Measurements from ENCODE around the gene GALNT17.

Gene GALNT17

GRCh38 chr7:71286924-71287323 is 155.0 kb downstream of the GALNT17 start:
- no peak for DNase-seq

DNA sequence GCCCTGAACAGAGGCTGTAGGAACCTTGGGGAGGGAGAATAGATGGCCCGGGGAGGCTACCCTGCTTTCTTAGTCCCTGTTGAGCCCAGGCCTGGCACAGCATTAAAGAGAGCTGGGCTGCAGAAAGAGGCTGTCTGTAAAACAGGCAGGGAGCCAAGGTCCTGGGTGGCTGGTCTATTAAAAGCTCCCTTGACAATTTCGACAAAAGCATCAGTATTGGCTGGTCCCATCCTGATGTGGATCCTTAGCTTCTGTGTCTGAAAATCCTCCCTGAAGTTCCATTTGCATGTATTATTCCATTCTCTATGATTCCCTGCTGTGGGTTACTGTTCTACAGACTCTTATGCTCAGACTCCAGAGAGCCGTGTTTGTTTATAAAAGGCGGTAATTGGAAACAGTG is 158.5 kb downstream of the GALNT17 start:
- no peak for DNase-seq

- DNase-seq: no peak
Measured at GRCh38 chr7:71298378-71298777, 166.4 kb downstream of the GALNT17 start.

DNA sequence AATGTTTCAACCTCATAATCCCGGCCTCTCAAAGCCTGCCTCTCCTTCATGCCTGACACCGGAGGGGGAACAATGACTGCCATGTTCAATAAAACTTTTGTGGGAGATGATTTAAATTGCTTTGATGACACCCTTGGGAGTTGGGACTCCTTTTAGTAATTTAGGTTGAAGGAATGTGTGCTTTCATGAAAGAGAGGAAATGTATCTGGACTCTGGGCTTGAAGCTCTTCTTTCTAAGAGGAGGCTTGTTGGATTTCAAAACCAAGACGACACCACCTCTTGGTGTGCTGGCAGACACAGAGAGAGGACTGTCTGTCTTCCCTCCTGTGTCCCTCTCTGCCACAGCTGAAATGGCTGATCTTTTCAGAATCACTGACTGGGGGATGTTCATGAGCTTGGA is 168.1 kb downstream of the GALNT17 start:
- no peak for DNase-seq

DNA sequence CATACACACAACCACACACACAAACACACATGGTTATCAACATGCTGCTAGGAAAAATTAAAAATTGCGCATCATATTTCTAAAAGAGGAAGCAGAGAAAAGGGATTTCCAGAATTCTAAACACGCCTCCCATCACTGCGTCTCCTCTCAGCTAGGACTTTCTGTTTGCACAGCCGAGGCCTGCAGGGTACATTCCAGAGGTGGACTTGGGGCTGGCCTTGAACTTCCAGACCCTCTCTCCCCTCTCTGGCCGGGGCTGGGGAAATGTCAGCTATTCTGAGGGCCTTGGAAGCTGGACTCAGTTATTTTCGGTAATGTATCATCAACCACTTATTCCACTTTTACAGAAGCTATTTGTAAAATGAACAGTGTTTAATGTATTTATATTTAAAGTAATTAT is 168.7 kb downstream of the GALNT17 start:
- no peak for DNase-seq

- no peak for DNase-seq
Measured at GRCh38 chr7:71301167-71301566, 169.2 kb downstream of the GALNT17 start.

DNA sequence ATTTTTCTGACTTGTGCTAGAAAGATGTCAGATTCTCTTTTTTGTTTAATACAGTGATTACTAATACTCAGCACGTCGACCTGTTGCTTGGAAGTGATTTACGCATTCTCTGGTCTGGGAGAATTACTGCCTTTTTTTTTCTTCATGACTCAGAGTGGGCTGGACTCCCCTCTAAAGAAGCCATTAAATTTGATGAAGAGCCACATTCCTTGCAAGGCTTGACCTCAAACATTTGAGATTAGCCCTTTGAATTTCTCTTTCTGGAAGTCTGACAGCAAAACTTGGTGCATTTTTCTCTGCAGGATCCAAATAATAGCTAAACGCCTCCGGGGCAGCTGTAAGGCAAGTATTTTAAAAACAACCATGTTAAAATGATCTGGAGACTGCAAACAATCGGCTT is 171.6 kb downstream of the GALNT17 start:
- DNase-seq: no peak

GRCh38 chr7:71308096-71308495 is 176.2 kb downstream of the GALNT17 start:
- no peak for DNase-seq

GRCh38 chr7:71311576-71311975 is 179.6 kb downstream of the GALNT17 start:
- DNase-seq: no peak

DNA sequence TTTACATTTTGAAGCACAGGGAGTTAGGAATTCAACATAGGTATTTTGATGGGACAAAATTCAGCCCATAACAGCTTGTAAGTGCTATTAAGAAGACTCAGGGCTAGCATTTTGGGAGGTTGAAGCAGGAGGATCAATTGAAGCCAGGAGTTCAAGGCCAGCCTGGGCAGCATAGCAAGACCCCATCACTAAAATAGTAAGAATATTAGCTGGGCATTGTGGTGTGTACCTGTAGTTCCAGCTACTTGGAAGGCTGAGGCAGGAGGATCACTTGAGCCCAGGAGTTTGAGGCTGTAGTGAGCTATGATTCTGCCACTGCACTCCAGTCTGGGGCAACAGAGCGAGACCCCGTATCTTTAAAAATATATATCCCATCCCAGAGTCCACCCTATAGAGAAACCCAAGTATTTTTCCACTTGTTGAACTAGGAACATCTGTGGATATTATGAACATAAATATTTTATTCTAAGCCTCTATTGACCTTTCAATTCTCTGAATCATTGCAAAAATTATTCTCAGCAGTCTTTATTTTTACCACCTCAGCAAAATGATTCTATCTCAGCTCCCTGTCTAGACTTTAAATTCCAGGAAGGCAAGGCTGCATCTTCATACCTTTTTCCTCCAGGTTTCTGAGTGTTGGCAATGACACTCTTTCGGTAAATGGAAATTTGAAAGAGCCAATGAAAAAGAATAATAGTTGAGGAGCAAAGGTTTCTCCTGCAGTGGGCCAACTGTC is 181.0 kb downstream of the GALNT17 start:
- DNase-seq: no peak

- DNase-seq: no peak
Measured at GRCh38 chr7:71313553-71313952, 181.6 kb downstream of the GALNT17 start.

- DNase-seq: no peak
Measured at GRCh38 chr7:71320916-71321315, 189.0 kb downstream of the GALNT17 start.

DNA sequence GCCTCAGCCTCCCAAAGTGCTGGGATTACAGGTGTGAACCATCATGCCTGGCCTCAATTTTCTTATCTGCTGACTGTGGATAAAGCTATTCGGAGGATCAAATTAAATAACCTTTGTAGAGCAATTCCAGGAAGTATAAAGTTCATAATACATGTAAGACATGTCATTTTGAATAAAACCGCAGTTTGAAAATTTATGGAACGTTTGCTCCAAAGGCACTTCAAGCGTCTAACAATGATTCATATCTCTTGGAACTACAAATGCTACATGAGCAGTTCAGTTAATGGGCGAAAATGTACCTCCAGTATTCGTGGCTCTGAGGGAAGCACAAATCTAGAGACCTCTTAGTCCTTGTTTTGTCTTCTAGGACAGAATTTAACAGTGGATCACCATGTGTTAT is 190.3 kb downstream of the GALNT17 start:
- no peak for DNase-seq

DNA sequence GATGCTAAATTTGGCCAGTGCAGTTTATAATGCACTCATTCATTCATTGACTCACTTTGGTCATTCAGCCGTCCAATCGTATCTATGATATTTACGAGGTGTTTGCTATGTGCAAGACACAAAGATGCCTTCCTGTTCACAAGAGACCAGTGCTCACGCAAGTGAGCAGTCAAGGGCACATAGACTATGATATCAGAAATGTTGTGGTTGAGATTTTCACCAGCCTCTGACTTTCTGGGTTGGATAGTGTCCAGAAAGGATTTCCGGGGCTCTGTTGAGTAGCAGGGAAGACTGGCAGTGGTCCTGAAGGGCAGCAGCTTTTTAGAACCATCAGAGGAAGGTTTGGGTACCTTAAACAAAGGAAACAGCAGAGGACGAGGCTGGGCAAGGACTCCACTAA is 191.8 kb downstream of the GALNT17 start:
- DNase-seq: no peak

DNA sequence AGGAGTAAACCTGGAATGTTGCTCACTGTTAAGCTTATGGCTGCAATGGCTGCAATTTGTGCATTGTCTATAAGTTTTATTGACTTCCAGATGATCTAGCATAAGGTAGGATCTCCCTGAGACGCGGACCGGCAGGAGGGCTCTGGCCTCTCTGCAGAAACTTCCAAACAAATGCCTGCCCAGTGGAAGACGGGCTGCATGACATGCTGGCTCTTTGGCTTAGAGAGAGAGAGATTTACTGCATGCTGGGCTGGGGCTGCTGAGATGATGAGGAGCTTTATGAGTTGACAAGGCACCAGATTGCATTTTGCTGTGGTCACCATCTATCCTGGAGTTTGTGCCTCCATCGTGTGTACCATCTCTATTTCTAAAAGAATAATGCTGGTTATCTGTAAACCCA is 193.2 kb downstream of the GALNT17 start:
- DNase-seq: no peak

DNA sequence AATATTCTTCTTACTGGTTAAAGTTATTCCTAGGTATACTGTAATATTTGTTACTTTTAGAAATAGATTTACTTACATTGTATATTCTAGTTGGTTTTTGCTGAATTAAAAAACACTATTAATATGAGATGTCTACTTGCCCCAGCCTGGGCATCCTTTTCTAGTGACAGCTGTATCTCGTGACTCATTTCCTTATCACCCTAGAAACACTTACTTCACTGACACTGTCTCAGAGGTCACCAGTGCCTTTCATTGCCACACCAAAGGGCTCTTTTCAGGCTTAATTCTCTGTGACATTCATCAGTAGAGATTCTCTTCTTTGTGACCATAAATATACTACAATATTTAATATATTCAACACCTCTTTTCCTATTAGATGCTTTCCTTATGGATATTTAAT is 194.7 kb downstream of the GALNT17 start:
- no peak for DNase-seq

- no peak for DNase-seq
Measured at GRCh38 chr7:71327946-71328345, 196.0 kb downstream of the GALNT17 start.

- DNase-seq: no peak
Measured at GRCh38 chr7:71329030-71329660, 197.2 kb downstream of the GALNT17 start.

- no peak for DNase-seq
Measured at GRCh38 chr7:71332207-71332606, 200.3 kb downstream of the GALNT17 start.

GRCh38 chr7:71334541-71334940 is 202.6 kb downstream of the GALNT17 start:
- no peak for DNase-seq

DNA sequence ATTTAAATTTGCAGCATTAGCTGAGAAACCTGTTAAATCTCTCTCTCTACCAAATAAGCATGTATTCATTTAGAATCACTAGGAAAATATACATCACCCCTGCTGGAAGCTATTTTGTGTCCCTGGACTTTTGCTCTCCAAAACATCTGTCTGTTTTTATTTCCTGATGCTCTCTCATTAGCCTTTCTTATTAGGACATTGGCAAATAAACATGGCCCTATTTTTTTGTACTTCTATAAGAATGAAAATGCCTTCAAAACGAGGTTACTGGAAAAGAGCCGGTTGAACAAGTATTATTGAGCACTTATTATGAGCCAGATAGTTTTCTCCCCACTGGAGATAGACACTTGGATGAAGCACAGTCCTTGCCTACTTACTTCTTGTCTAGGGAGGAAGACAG is 206.9 kb downstream of the GALNT17 start:
- no peak for DNase-seq

- no peak for DNase-seq
Measured at GRCh38 chr7:71339924-71340323, 208.0 kb downstream of the GALNT17 start.

DNA sequence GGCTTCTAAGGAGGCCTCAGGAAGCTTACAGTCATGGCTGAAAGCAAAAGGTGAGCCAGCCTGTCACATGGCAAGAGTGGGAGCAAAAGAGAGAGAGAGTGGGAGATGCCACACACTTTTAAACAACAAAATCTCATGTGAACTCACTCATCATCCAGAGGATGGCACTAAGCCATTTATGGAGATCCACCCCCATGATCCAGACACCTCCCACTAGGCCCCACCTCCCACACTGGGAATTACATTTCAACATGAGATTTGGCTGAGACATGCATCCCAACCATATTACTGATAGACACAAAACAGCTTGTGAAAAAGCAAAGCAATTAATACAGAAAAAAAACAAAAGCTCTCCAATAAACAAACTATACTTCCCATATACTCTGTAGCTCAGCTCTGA is 210.3 kb downstream of the GALNT17 start:
- no peak for DNase-seq

DNA sequence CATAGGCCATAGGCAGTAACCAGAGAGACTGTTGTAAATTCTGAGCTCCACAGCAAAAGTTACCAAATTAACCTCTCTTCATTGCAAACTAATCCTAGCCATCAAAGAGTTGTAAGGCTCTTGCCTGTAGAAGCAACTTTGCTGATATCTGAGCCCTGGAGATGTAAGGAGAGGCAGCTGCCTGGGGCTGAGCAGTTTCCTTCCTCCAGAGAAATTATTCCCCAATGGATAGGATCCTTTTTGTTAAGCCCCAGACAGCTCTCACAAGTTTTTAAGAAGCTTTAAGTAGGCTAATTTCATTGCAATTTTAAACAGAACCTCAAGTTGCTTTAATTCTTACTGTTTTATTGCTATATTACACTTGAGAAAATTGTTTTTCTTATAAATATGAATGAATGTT is 211.1 kb downstream of the GALNT17 start:
- DNase-seq: no peak

DNA sequence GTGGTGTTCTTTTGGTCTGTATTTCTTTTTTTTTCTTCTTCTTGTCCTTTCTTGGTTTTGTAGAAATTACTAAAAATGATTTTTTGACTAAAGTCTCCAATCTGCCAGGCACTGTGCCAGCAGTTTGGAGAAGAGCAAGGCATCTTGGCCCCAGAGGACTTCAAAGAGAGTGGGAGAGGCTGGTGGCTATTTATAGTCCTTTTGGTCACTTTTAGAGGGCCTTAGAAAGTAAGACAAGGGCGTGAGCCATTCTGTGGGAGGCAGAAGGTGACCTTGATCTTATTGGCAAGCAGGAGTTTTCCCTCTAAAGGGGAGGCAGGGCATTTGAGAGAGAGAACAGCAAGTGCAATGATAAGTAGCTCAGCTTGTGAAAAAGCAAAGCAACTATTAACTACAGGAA is 211.9 kb downstream of the GALNT17 start:
- DNase-seq: no peak

All from stimulated activated CD4-positive, alpha-beta T cell treated with anti-CD3 and anti-CD28 coated beads, Interleukin-15, amount 100 ng/mL, for 24 hours (primary cell).